IMR-90 (cell line): ENCODE measurements around the gene CAPN9. TPM values are rescaled to one million over a fixed set of nuclear protein-coding genes. Genes with fewer than 3 reads are reported as not detected.
A peak's percentile ranks its signal among the peaks of the same experiment; 100 is the strongest.

ENCODE experiments used
- ATAC-seq: fragments of 200-7000 bp; cut with Tn5 transposase; 2 replicates; pipeline ENCODE4 v1.9.1; 2020; ENCODE audit warnings: low read depth, mild to moderate bottlenecking, moderate library complexity
- BruUV-seq: library from RNA; stranded (reverse); fragments of 400-500 nt; replicated peaks from 2 replicates; lab custom pipeline; 2021; lab: Mats Ljungman, UMichigan
- CTCF ChIA-PET: fragments of 300-600 bp; formaldehyde crosslinking; extraction: SDS; loops from one replicate; lab custom pipeline; 2021; ENCODE audit warnings: antibody characterized with exemption; lab: Yijun Ruan, JAX
- POLR2A ChIA-PET: fragments of 300-600 bp; sonication (Branson Sonifier 250); formaldehyde crosslinking; loops from one replicate; lab custom pipeline; 2022; ENCODE audit warnings: antibody characterized with exemption; ENCODE audit not compliant: unreplicated experiment; lab: Charles Lee
- DNase-seq: peaks from one replicate; pipeline ENCODE4 v3.0.0; 2013
- H2AFZ ChIP-seq: replicated peaks from 2 replicates; pipeline ENCODE3; 2013; ENCODE audit warnings: low read length, mild to moderate bottlenecking; ENCODE audit not compliant: poor library complexity
- H2AK5ac ChIP-seq: 2 replicates; pipeline ENCODE4 v1.6.1; 2013; ENCODE audit warnings: low read depth, low read length, inconsistent platforms
- H2AK9ac ChIP-seq: replicated peaks from 2 replicates; pipeline ENCODE3; 2013; ENCODE audit warnings: mild to moderate bottlenecking, low read depth, low read length, moderate library complexity; ENCODE audit not compliant: poor library complexity
- H2BK120ac ChIP-seq: 2 replicates; pipeline ENCODE4 v1.6.1; 2013; ENCODE audit warnings: low read depth, low read length, inconsistent platforms
- H2BK15ac ChIP-seq: 3 replicates; pipeline ENCODE4 v1.6.1; 2013; ENCODE audit warnings: low read depth, low read length, inconsistent platforms
- H2BK20ac ChIP-seq: 2 replicates; pipeline ENCODE4 v1.6.1; 2013; ENCODE audit warnings: low read depth, mild to moderate bottlenecking, inconsistent platforms, low read length, moderate library complexity
- H2BK5ac ChIP-seq: 2 replicates; pipeline ENCODE4 v1.6.1; 2013; ENCODE audit warnings: mild to moderate bottlenecking, low read depth, low read length, inconsistent platforms; ENCODE audit not compliant: poor library complexity, severe bottlenecking
- H3K14ac ChIP-seq: replicated peaks from 2 replicates; pipeline ENCODE4 v1.6.1; 2013; ENCODE audit warnings: low read depth, low read length, inconsistent platforms
- H3K18ac ChIP-seq: 2 replicates; pipeline ENCODE4 v1.6.1; 2013; ENCODE audit warnings: low read depth, low read length, control low read depth
- H3K23ac ChIP-seq: 2 replicates; pipeline ENCODE4 v1.6.1; 2013; ENCODE audit warnings: low read depth, low read length, inconsistent platforms
- H3K27ac ChIP-seq: 2 replicates; pipeline ENCODE4 v1.5.1; 2013; ENCODE audit warnings: mild to moderate bottlenecking, control low read depth, low read length; ENCODE audit not compliant: insufficient read depth
- H3K27me3 ChIP-seq: 2 replicates; pipeline ENCODE4 v1.6.1; 2013; ENCODE audit warnings: low read length; ENCODE audit not compliant: control insufficient read depth, insufficient read depth
- H3K36me3 ChIP-seq: 2 replicates; pipeline ENCODE4 v1.6.1; 2013; ENCODE audit warnings: low read length, mixed read lengths; ENCODE audit not compliant: control insufficient read depth, insufficient read depth
- H3K4ac ChIP-seq: 2 replicates; pipeline ENCODE4 v1.6.1; 2013; ENCODE audit warnings: low read depth, low read length, inconsistent platforms
- H3K4me1 ChIP-seq: 2 replicates; pipeline ENCODE4 v1.6.1; 2013; ENCODE audit warnings: low read length, mixed read lengths; ENCODE audit not compliant: control insufficient read depth, insufficient read depth
- H3K4me2 ChIP-seq: 2 replicates; pipeline ENCODE4 v1.6.1; 2013; ENCODE audit warnings: low read depth, mild to moderate bottlenecking, control low read depth, low read length, moderate library complexity
- H3K4me3 ChIP-seq: 2 replicates; pipeline ENCODE4 v1.5.1; 2013; ENCODE audit warnings: low read depth, mild to moderate bottlenecking, control low read depth, low read length, moderate library complexity; ENCODE audit not compliant: insufficient read depth
- H3K56ac ChIP-seq: 2 replicates; pipeline ENCODE4 v1.6.1; 2013; ENCODE audit warnings: low read length, inconsistent platforms; ENCODE audit not compliant: insufficient read depth; ENCODE audit errors: extremely low read depth
- H3K79me1 ChIP-seq, 2 experiments: 2 replicates each; pipeline ENCODE4 v1.6.1; 2013; ENCODE audit warnings: low read length in 2 of 2, inconsistent platforms in 1 of 2, low read depth in 1 of 2
- H3K9ac ChIP-seq: 2 replicates; pipeline ENCODE4 v1.6.1; 2013; ENCODE audit warnings: low read depth, low read length, control low read depth
- H3K9me1 ChIP-seq: 2 replicates; pipeline ENCODE4 v1.6.1; 2013; ENCODE audit warnings: low read length, inconsistent platforms; ENCODE audit not compliant: insufficient read depth
- H3K9me3 ChIP-seq: 2 replicates; pipeline ENCODE4 v1.6.1; 2013; ENCODE audit warnings: low read length; ENCODE audit not compliant: control insufficient read depth, insufficient read depth
- H4K20me1 ChIP-seq: 2 replicates; pipeline ENCODE4 v1.6.1; 2013; ENCODE audit warnings: low read length, inconsistent platforms; ENCODE audit not compliant: insufficient read depth
- H4K5ac ChIP-seq: 2 replicates; pipeline ENCODE4 v1.6.1; 2013; ENCODE audit warnings: mild to moderate bottlenecking, low read depth, low read length, control low read depth
- H4K8ac ChIP-seq, 2 experiments: 2 replicates each; pipeline ENCODE4 v1.6.1; 2013; ENCODE audit warnings: low read depth in 2 of 2, low read length in 2 of 2, control low read depth in 1 of 2, inconsistent platforms in 1 of 2
- H4K91ac ChIP-seq: 2 replicates; pipeline ENCODE4 v1.6.1; 2013; ENCODE audit warnings: low read depth, low read length, inconsistent platforms; ENCODE audit not compliant: insufficient read depth
- BHLHE40 ChIP-seq: fragments of 150-350 bp; IDR thresholded peaks from 2 replicates; pipeline ENCODE4 v1.6.1; 2016; ENCODE audit warnings: mild to moderate bottlenecking, low read depth, low read length
- CEBPB ChIP-seq: IDR thresholded peaks from 2 replicates; pipeline ENCODE4 v1.6.1; 2012; ENCODE audit warnings: low read depth, low read length, improper control_type of control experiment
- CHD1 ChIP-seq: IDR thresholded peaks from 2 replicates; pipeline ENCODE4 v1.6.1; 2012; ENCODE audit warnings: low read depth, low read length, improper control_type of control experiment
- FOS ChIP-seq: fragments of 150-350 bp; IDR thresholded peaks from 2 replicates; pipeline ENCODE4 v1.6.1; 2016; ENCODE audit warnings: low read depth, low read length
- MAZ ChIP-seq: IDR thresholded peaks from 2 replicates; pipeline ENCODE4 v1.6.1; 2012; ENCODE audit warnings: low read depth, mild to moderate bottlenecking, low read length, improper control_type of control experiment, moderate library complexity, borderline replicate concordance
- MXI1 ChIP-seq: IDR thresholded peaks from 2 replicates; pipeline ENCODE4 v1.6.1; 2012; ENCODE audit warnings: low read depth, mild to moderate bottlenecking, low read length, moderate library complexity, borderline replicate concordance
- POLR2A ChIP-seq: IDR thresholded peaks from 2 replicates; pipeline ENCODE4 v1.6.1; 2012; ENCODE audit warnings: mild to moderate bottlenecking, low read depth, low read length
- RFX5 ChIP-seq: IDR thresholded peaks from 2 replicates; pipeline ENCODE4 v1.8.0; 2012; ENCODE audit warnings: low read depth, mild to moderate bottlenecking, low read length, moderate library complexity
- SMC3 ChIP-seq: fragments of 150-350 bp; IDR thresholded peaks from 2 replicates; pipeline ENCODE4 v1.6.1; 2016; ENCODE audit warnings: low read depth, mild to moderate bottlenecking, antibody characterized with exemption, low read length, moderate library complexity
- WGBS, 2 experiments: methylation state at CpG; one replicate each; pipeline versions ENCODE4 v1.1.5 to v1.1.7; 2013; ENCODE audit warnings: missing lambda C conversion rate in 2 of 2; ENCODE audit not compliant: insufficient read length in 1 of 2; ENCODE audit errors: extremely low coverage in 2 of 2; 5-methylcytosine and 5-hydroxymethylcytosine counted together
- dilution Hi-C: fragments of 300-500 bp; cut with HindIII; formaldehyde crosslinking; loops from one replicate; pipeline ENCODE4 v1.14.3; 2018; ENCODE audit warnings: low sequenced_read_pairs; ENCODE audit not compliant: unreplicated experiment
- in situ Hi-C: fragments of 300-500 bp; cut with MboI; formaldehyde crosslinking; loops from 3 replicates; pipeline ENCODE4 v1.14.3; 2019; ENCODE audit warnings: low sequenced_read_pairs, inconsistent platforms, mixed read lengths
- intact Hi-C: fragments of 100-400 bp; cut with micrococcal nuclease; formaldehyde crosslinking; loops from 2 replicates; pipeline ENCODE4 v1.10.0; 2022
- polyA plus RNA-seq, 3 experiments: library from polyadenylated mRNA; depleted of rRNA; stranded (reverse); fragments of >200 nt; gene quantifications; 2 replicates each; pipeline ENCODE4 v1.2.3, GENCODE V29; 2012; ENCODE audit warnings: low replicate concordance in 1 of 3
- total RNA-seq: library from RNA; depleted of rRNA; stranded (reverse); fragments of >200 nt; gene quantifications from 2 replicates; pipeline ENCODE4 v1.2.3, GENCODE V29; 2012
- TF ChIP-seq, protein P1 (sequence below): fragments of 150-350 bp; IDR thresholded peaks from 2 replicates; pipeline ENCODE4 v1.6.1; 2016; ENCODE audit warnings: low read depth, mild to moderate bottlenecking, low read length, moderate library complexity, borderline replicate concordance

Gene CAPN9
- total and polyA plus RNA-seq, 2 of the 4 experiments (the other 2 are of a cell fraction) = not detected

DNA sequence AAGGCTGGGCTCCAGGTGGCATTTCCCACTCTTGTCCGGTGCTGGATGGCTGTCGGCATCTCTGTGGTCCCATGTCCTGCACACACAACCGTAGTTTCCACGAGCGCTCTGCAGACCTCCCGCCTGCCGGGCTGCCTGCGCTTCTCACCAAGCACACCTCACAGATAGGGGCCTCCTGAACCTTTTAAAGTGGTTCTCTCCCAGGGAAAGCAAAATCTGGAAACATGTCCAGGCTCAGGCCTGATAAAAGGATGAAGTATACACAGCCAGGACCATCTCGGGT, 46.2 kb downstream of the CAPN9 start:
- Histone ChIP-seq H3K56ac (no peak overlapping the region), H3K4ac (no peak overlapping the region), H3K4me3 (no peak overlapping the region), H3K9ac (no peak overlapping the region), H3K4me2 (no peak overlapping the region), H2BK15ac (no peak overlapping the region), H3K9me3 (no peaks in the 10 kb centered on the region), H4K91ac (no peak overlapping the region), H2AK5ac (no peak overlapping the region), H4K5ac (no peak overlapping the region), H3K36me3 (no peaks in the 10 kb centered on the region), H3K9me1 (no peaks in the 10 kb centered on the region), H2AK9ac (peak overlapping the region; percentile 1), H3K79me1 (no peaks in the 10 kb centered on the region), H3K4me1 (no peaks in the 10 kb centered on the region), H2BK120ac (no peak overlapping the region), H2BK5ac (no peak overlapping the region), H3K14ac (no peak overlapping the region), H2BK20ac (no peak overlapping the region), H4K20me1 (no peaks in the 10 kb centered on the region; the same call in 1 of the 2 replicates), H3K23ac (no peak overlapping the region), H3K18ac (no peak overlapping the region), H4K8ac (no peak overlapping the region), H3K27ac (no peak overlapping the region), H2AFZ (no peak overlapping the region), H3K27me3 (no peaks in the 10 kb centered on the region; the same call in none of the 2 replicates)
- TF ChIP-seq CEBPB (no peak), FOS (no peak), MXI1 (no peak), POLR2A (no peak), BHLHE40 (no peak), MAZ (no peak), SMC3 (no peak), RFX5 (no peak), CHD1 (no peak)
- TF ChIP-seq, protein P1, sequence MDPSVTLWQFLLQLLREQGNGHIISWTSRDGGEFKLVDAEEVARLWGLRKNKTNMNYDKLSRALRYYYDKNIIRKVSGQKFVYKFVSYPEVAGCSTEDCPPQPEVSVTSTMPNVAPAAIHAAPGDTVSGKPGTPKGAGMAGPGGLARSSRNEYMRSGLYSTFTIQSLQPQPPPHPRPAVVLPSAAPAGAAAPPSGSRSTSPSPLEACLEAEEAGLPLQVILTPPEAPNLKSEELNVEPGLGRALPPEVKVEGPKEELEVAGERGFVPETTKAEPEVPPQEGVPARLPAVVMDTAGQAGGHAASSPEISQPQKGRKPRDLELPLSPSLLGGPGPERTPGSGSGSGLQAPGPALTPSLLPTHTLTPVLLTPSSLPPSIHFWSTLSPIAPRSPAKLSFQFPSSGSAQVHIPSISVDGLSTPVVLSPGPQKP = no peak
- in situ Hi-C loops = no loop called here
- no TSS peak for BruUV-seq
- ChIA-PET CTCF (no interaction called here), POLR2A (no interaction called here)
- intact Hi-C loops = loop anchor here (5.0 kb wide), 1 partner anchor 151 kb away; the partner anchor contains the start of gene COG2
- WGBS, 2 experiments = 90% methylated on average over 5 of the region's 9 CpGs; no CpG with 5 or more reads in 1 of the 2 experiments
- dilution Hi-C loops = no loop called here
- DNase-seq (no peak), ATAC-seq (no peak)
